Glutamatergic neuron (in vitro differentiated cells): ENCODE data around the gene BCKDHB. TPM values are rescaled to one million over a fixed set of nuclear protein-coding genes. Genes with fewer than 3 reads are reported as not detected.

ENCODE experiments used
- DNase-seq: peaks from one replicate; pipeline ENCODE4 v3.0.0; 2022
- H3K27ac Mint-ChIP-seq: one replicate; pipeline ENCODE4 v1.8.0; 2020; ENCODE audit warnings: mild to moderate bottlenecking, mixed read lengths, inconsistent platforms; ENCODE audit not compliant: unreplicated experiment
- H3K27me3 Mint-ChIP-seq: one replicate; pipeline ENCODE4 v1.8.0; 2020; ENCODE audit warnings: mild to moderate bottlenecking, moderate library complexity, mixed read lengths, inconsistent platforms; ENCODE audit not compliant: unreplicated experiment
- H3K36me3 Mint-ChIP-seq: one replicate; pipeline ENCODE4 v1.8.0; 2020; ENCODE audit warnings: mild to moderate bottlenecking, mixed read lengths, inconsistent platforms; ENCODE audit not compliant: unreplicated experiment
- H3K4me1 Mint-ChIP-seq: one replicate; pipeline ENCODE4 v1.8.0; 2020; ENCODE audit warnings: mild to moderate bottlenecking, low read depth, mixed read lengths, inconsistent platforms; ENCODE audit not compliant: unreplicated experiment
- H3K4me3 Mint-ChIP-seq: one replicate; pipeline ENCODE4 v1.8.0; 2020; ENCODE audit warnings: mild to moderate bottlenecking, mixed read lengths, inconsistent platforms; ENCODE audit not compliant: unreplicated experiment
- H3K9me3 Mint-ChIP-seq: one replicate; pipeline ENCODE4 v1.8.0; 2020; ENCODE audit warnings: mild to moderate bottlenecking, moderate library complexity, mixed read lengths, inconsistent platforms; ENCODE audit not compliant: unreplicated experiment
- total RNA-seq: library from RNA; stranded (reverse); fragmentation: NEBNext Ultra II Directional; extraction: Animal tissue kit (Norgen Biotek cat#: 25700); gene quantifications from one replicate; pipeline ENCODE4 v1.2.1, GENCODE V29; 2021; ENCODE audit not compliant: unreplicated experiment
- TF ChIP-seq, protein P1 (sequence below): fragments of 200-600 bp; sonication (generic); IDR thresholded peaks from one replicate; pipeline ENCODE4 v1.5.0; 2021; ENCODE audit not compliant: partially characterized antibody, unreplicated experiment

BCKDHB gene
- total RNA-seq, 1 donor from 2014 or later: 13.6 TPM

DNA sequence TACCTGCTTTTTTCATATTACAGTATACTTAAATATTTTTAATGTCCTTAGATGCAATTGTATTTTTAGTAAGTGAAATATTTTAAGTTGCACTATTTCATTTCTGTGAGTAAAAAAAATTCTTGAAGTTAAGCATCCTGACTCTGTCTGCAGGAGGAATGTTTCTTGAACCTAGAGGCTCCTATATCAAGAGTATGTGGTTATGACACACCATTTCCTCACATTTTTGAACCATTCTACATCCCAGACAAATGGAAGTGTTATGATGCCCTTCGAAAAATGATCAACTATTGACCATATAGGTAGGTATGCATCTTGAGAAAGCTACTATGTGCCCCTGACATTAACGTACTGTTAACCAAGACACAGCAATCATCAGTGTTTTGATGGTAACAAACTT is 237.0 kb downstream of the BCKDHB start:
- Mint-ChIP-seq H3K36me3 (no peaks in the 10 kb centered on the region), H3K27me3 (no peaks in the 10 kb centered on the region), H3K4me3 (no peak overlapping the region), H3K4me1 (peaks cover 8% of the 10 kb centered on the region), H3K27ac (no peak overlapping the region), H3K9me3 (peaks cover 1% of the 10 kb centered on the region)
- no peak for DNase-seq
- TF ChIP-seq, protein P1, sequence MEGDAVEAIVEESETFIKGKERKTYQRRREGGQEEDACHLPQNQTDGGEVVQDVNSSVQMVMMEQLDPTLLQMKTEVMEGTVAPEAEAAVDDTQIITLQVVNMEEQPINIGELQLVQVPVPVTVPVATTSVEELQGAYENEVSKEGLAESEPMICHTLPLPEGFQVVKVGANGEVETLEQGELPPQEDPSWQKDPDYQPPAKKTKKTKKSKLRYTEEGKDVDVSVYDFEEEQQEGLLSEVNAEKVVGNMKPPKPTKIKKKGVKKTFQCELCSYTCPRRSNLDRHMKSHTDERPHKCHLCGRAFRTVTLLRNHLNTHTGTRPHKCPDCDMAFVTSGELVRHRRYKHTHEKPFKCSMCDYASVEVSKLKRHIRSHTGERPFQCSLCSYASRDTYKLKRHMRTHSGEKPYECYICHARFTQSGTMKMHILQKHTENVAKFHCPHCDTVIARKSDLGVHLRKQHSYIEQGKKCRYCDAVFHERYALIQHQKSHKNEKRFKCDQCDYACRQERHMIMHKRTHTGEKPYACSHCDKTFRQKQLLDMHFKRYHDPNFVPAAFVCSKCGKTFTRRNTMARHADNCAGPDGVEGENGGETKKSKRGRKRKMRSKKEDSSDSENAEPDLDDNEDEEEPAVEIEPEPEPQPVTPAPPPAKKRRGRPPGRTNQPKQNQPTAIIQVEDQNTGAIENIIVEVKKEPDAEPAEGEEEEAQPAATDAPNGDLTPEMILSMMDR: no peak

DNA sequence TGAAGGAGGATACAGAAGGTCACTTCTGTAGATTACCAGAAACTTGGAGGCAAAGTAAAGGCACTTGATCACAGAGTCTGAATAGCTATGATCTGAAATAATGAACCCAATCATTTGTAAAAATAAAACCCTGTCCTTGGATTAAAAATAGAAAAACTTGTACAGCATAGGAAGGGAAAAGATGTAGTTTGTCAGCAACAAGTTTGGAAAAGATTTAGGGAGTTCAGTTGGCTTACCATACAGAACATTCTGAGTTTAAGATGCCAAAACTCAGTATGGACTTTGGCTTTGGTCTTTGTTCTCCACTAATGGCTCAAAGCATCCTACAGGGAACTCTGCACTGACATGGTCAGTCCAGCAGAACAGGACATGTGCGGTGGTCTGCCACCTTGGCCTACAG is 240.6 kb downstream of the BCKDHB start:
- Mint-ChIP-seq H3K9me3 (peaks cover 1% of the 10 kb centered on the region), H3K27ac (no peak overlapping the region), H3K36me3 (no peaks in the 10 kb centered on the region), H3K4me3 (no peak overlapping the region), H3K4me1 (no peaks in the 10 kb centered on the region), H3K27me3 (peaks cover 2% of the 10 kb centered on the region)
- no peak for DNase-seq
- TF ChIP-seq, protein P1: no peak

DNA sequence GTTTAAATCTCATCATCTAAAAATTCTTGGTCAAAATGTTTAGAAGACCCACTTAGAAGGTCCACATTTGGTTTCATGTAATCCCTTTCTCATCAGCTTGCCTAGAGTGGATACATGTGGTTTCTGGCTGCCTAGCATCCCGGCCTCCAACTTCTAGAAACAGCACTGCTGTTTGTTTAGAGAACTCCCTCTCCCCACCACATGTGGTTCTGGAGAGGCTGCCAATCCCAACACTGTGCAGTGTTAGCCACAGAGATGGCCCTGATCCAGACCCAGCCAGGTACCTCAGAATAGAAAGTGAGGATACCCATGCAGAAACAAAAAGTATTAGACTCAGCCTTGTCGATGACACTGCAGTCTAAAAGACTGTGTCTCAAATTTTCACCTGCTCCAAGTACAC is 241.8 kb downstream of the BCKDHB start:
- Mint-ChIP-seq H3K27ac (no peak overlapping the region), H3K27me3 (peaks cover 2% of the 10 kb centered on the region), H3K4me1 (no peaks in the 10 kb centered on the region), H3K9me3 (peaks cover 1% of the 10 kb centered on the region), H3K4me3 (no peak overlapping the region), H3K36me3 (no peaks in the 10 kb centered on the region)
- no peak for DNase-seq
- TF ChIP-seq, protein P1: no peak

DNA sequence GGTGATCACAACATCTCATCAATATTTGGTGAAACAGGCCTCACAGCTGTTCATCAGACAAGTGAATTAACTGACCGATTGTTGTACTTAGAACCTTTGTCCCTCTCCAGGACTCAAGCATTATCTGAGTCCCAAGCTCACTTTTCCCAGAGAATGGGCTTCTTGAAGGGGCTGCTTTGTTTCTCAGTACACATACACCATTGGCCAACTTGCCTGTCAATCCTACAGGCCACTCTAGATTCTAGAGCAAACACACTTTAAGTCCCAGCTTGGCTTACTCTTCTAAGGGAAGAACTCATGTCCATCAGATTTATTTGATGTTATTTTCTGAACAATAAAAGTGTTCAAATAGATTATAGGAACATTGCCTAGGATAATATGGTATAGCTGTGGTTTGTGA is 249.5 kb downstream of the BCKDHB start:
- no peaks in the 10 kb centered on the region for H3K4me1 Mint-ChIP-seq
- H3K27ac Mint-ChIP-seq: no peak overlapping the region
- TF ChIP-seq, protein P1: no peak
- DNase-seq: no peak
- H3K4me3 Mint-ChIP-seq: no peak overlapping the region
- H3K27me3 Mint-ChIP-seq: no peaks in the 10 kb centered on the region
- no peaks in the 10 kb centered on the region for H3K9me3 Mint-ChIP-seq
- no peaks in the 10 kb centered on the region for H3K36me3 Mint-ChIP-seq

DNA sequence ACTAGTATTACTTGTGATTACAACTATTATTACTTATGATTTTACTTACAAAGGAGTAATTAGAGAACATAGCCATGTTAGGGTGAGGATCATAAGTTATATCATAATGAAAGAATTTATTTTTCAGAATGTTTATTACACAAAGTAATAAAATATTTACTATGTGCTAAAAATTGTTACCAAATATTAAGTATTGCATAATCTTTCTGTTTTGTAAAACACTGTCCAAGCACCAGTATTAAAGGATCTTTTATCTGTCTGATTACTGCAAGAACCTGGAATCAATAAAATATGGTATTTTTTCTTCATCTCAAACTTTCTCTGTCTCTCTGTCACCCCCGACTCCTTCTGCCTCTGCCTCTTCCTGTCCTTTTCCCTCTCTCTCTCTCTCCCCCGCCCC is 250.1 kb downstream of the BCKDHB start:
- TF ChIP-seq, protein P1: no peak
- no peaks in the 10 kb centered on the region for H3K9me3 Mint-ChIP-seq
- H3K4me3 Mint-ChIP-seq: no peak overlapping the region
- H3K27ac Mint-ChIP-seq: no peak overlapping the region
- no peaks in the 10 kb centered on the region for H3K4me1 Mint-ChIP-seq
- DNase-seq: no peak
- H3K27me3 Mint-ChIP-seq: no peaks in the 10 kb centered on the region
- no peaks in the 10 kb centered on the region for H3K36me3 Mint-ChIP-seq
